HT-29 (cell line): ENCODE data around the gene LIPK. TPM values are rescaled to one million over a fixed set of nuclear protein-coding genes. Genes with fewer than 3 reads are reported as not detected.
A peak's percentile ranks its signal among the peaks of the same experiment; 100 is the strongest.
"Not testable (repeated sequence)": the region's sequence is repeated elsewhere in the genome, so short reads cannot be mapped to it uniquely, and the experiment has no call there.

ENCODE experiments used
- DNase-seq: peaks from one replicate; pipeline ENCODE4 v3.0.0-alpha.2; 2015; ENCODE audit warnings: low spot score
- total RNA-seq: library from RNA; depleted of rRNA; stranded (reverse); fragments of >200 nt; shearing (Covaris generic); gene quantifications from 2 replicates; pipeline ENCODE4 v1.2.3, GENCODE V29; 2014

LIPK gene
- total RNA-seq, 1 experiment from 2014 or later: not detected

DNA sequence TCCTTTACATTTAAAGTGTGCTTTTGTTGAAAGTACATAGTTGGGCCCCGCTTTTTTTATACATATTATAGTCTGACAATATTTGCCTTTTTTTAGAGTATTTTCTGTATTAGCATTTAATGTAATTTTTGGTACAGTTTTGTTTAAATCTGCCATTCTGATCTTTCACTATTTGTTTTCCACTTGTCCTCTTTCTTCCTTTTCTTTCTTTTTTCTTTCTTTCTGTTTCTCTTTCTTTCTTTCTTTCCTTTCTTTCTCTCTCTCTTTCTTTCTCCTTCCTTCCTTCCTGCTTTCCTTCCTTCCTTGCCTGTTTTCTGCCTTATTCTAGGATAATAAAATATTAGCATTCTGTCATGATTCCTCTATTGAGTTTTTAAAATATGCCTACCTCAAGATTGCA lies 9.5 kb downstream of the LIPK start:
- DNase-seq: no peak

DNA sequence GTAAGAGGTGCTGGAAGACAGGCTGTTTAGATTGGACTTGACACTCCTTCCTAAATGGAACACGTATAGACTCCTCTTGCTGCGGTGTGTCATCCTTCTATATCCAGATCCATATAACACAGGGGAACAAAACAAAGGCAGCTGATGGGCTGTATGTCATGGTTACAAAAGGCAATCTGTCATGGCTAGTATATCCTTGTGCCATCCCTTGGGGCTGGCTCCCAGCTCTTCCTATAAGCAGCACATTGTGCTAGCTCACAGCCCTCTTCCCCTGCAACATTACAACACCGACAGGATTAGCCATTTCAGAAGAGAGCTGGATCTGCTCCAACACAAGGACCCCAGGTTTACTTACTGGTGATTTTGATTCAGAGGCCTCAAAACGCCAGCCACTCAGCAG lies 15.3 kb downstream of the LIPK start:
- no peak for DNase-seq

GRCh38 chr10:88725798-88726197 lies 19.7 kb downstream of the LIPK start:
- no peak for DNase-seq

DNA sequence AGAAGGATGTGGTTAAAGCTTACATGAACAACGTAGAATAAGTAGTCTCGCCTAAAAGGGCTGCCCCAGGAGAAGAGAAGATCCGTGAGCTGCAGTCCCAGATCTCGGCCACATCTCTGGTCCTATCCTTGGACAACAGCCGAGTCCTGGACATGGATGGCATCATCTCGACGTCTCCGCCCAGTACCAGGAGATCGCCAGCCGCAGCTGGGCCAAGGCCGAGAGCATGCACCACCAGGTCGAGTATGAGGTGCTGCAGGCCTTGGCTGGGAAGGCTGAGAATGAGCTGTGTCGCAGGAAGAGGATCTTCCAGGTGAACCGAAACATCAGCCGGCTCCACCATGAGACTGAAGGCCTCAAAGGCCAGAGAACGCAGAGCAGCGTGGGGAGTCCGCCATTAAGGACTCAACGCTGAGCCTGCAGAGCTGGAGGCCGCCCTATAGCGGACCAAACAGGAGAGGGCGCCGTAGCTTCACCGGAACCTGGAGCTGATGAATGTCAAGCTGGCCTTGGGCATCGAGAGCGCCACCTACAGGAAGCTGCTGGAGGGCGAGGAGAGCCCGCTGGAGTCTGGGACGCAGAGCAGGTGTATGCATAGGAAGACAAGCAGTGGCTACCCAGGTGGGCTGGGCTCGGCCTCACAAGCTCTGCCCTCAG lies 22.2 kb downstream of the LIPK start:
- peak; percentile 21 for DNase-seq

- no peak for DNase-seq
Observed at GRCh38 chr10:88730864-88731263, 24.8 kb downstream of the LIPK start.

DNA sequence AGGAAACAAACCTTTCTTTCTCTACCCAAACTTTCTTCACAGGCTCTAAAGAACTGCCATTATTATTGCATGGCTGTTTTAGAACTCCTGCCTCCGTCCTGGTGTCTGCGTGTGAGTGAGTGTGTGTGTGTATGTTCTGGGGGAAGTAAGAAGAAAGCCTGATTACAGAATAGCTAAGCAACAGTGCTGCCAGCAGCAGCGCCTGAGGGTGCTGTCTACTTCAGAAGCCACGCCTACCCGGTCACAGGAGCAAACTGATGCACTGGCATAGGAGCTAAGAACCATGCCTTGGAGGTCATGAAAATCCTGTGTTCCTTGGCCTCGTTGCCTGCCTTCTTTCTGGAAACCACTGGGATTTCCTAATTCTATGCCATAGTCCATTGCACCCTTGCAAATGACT lies 25.2 kb downstream of the LIPK start:
- peak; percentile 15 for DNase-seq

DNA sequence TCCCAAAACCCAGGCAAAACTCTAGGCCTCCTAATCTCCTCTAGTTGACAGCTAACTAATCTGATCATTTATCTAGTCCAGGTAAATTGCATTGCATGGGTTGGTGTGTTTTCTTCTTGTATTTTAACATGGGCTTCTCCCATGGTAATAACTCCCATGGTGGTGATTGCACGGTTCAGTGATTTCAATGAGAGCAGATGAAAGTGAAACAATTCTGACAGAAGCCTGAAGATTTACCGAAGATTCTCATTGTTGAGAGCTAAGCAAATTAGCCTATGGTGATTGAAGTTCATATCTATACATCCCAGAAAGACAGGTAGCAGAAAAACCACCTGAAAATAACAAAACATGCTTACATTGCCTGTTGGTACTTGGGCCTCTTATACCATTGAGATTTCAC lies 27.2 kb downstream of the LIPK start:
- DNase-seq: no peak

DNA sequence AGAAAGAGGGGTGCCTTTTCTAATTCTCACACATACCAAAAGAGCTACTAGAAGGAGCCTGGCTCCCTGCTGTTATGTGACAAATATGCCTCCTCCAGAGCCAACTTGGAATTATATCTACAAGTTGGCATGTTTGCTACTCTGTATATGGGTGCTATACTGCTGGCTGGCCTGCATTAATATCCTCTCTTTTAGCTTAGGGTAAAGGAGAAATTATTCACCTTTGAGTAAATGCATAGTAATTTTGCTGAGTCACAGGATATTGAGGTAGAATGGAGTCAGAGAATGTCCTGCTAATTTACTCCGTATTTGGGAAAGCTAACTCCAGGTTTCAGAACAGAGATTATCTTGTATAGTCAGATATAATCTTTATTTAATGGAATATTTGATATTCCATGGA lies 29.6 kb downstream of the LIPK start:
- DNase-seq: no peak

GRCh38 chr10:88741921-88742320 lies 35.9 kb downstream of the LIPK start:
- DNase-seq: not testable (repeated sequence)

- DNase-seq: no peak
Observed at GRCh38 chr10:88742448-88742847, 36.4 kb downstream of the LIPK start.

DNA sequence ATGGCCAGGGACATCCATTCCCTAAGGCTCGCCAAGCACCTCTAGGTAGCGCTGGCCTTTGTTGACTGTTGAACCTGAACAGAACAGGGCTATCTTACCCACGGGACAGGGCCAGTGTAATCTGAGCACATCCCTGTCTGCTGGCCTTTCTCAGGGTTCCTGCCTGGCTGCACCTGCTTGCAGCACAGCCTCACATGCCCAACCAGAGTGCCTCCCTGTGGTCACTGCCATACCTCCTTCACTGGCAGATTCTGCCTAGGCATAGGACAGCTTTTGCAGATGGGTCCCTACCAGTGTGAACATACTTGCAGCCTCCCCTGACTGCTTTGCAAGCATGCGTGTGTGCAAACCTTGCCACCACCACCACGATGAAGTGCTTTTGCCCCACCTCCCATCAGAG lies 38.0 kb downstream of the LIPK start:
- DNase-seq: peak; percentile 42

GRCh38 chr10:88745633-88746032 lies 39.6 kb downstream of the LIPK start:
- DNase-seq: no peak

DNA sequence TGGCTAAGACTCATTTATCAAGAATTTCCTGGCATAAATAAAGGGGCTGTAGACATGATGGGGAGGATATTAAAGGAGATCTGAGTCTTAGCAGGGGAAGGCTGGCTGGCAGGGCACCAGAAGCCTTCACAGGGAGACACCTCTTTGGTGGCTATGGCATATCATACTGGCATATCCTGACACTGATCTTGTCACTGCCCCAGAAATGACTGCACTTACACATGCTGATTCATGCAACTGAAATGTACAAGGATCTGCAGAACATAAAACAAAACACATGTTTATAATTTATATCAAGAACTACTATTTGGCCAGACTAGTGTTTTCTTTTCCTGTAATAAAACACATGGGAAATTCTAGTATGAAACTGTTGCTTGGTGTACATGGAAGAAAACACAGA lies 48.2 kb downstream of the LIPK start:
- no peak for DNase-seq

DNA sequence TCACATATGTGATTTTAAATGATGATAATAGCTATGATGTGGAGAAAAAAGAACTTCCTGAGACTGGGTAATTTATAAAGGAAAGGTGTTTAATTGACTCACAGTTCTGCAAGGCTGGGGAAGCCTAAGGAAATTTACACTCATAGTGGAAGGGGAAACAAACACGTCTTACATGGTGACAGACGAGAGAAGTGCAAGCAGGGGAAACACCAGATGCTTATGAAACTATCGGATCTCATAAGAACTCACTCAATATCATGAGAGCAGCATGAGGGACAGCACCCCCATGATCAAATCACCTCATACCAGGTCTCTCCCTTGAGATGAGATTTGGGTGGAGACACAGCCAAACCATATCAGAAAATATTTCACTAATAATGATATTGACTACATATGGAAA lies 49.7 kb downstream of the LIPK start:
- no peak for DNase-seq

- DNase-seq: no peak
Observed at GRCh38 chr10:88756660-88757059, 50.6 kb downstream of the LIPK start.

DNA sequence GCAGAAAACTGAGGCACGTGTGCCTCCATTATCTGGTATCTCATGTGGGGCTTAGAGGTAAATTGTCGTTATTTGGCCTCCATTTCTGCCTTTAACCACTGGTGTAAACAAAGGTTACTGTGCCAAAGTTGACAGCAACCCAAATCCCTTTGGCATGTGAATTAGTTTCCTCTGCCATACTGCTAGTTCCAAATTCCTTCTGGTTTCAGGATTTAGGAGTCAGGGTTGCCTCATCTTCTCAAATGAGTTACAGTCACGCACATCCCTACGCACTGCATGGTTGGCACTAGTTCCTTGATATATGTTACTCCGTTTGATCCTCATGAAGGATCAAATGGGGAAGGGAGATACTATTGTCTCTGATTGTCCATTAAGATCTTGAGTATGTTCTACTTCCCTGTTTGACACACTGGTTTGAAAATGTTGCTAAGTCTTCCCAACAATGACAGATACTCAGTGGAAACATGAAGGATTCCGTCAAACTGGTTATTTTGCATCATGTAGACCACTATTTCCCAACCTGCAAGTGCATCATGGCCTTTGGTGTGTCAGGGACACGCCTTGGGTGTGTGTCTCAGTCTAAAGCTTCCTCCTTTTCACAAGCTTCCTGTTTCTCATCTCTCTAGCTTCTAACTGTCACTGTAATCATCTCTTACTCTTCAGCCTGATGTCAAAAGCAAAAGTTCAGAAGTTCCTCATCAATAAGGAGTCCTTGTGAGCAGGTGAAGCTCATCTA lies 53.5 kb downstream of the LIPK start, which contains the start of gene LIPN:
LIPN (plus strand) TSS at position 655 of the 736 bp plus-strand sequence. CDS start 1,386 bp downstream, outside the sequence.
- DNase-seq: no peak

- no peak for DNase-seq
Observed at GRCh38 chr10:88762906-88763305, 56.9 kb downstream of the LIPK start.

DNA sequence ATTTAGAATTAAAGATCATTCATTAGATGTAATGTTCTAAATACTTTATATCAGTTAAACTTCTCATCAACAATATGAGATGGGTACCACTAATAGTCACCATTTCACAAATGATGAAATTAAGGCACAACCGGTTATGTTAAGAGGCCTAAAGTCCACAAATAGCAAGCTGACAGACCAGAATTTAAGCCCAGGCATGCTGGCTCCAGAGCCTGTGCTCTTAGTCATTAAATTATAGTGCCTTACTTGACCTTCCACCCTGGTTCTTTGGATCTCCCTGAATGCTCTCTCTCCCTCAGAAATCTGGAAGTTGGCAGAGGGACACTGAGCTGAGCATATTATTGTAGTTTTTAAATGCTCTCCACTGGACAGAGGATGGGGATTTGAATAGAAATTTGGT lies 57.4 kb downstream of the LIPK start:
- no peak for DNase-seq

DNA sequence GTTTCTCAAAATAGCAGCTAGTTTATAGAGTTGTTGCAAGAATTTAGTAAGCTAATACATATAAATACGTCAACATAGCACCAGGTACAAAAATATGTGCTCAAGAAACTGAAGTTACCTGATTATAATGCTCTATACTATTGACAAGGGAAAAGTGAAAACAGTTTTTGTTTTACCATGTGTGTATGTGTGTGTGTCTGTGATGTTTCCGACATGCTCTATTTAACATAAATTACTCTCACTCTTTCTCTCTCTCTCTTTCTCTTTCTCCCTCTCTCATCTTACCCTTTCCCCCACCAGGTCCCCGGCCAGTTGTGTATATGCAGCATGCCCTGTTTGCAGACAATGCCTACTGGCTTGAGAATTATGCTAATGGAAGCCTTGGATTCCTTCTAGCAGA lies 58.1 kb downstream of the LIPK start:
- no peak for DNase-seq

GRCh38 chr10:88765816-88766215 lies 59.8 kb downstream of the LIPK start:
- no peak for DNase-seq

DNA sequence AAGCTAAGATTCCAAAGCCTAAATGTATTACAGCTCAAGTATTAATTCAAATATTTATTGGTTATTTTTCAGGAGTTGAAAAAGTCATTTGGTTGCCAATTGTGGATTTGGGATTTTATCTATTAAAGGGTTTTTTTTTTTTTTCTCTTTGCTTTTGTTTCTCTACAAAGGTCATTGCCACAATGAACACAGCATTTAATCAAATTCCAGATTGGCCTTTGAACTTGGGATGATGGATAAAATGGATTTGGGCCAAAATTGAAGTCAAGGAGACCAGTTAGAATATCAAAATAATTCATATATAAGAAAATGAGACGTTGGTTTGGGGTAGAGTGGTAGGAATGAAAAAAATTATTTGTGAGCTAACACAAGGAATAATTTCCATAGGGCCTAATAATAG lies 63.3 kb downstream of the LIPK start:
- DNase-seq: no peak

- DNase-seq: no peak
Observed at GRCh38 chr10:88781206-88781605, 75.2 kb downstream of the LIPK start.

GRCh38 chr10:88782222-88782621 lies 76.2 kb downstream of the LIPK start:
- DNase-seq: no peak
